Ovary (tissue), 9 donors: ENCODE measurements around the gene ADCK2. TPM values are rescaled to one million over a fixed set of nuclear protein-coding genes. Genes with fewer than 3 reads are reported as not detected.
"Not testable (repeated sequence)": the region's sequence is repeated elsewhere in the genome, so short reads cannot be mapped to it uniquely, and the experiment has no call there.

Source experiments
- DNase-seq, 5 donors: peaks; one replicate each; pipeline ENCODE4 v3.0.0-alpha.2; 2019 to 2020
- H3K27ac ChIP-seq, 2 donors: fragments of 200-600 bp; one replicate each; pipeline versions ENCODE4 v1.5.1 to v1.8.0; 2019 to 2022
- H3K27me3 ChIP-seq: fragments of 200-600 bp; one replicate; pipeline ENCODE4 v1.8.0; 2022
- H3K36me3 ChIP-seq: fragments of 200-600 bp; sonication (generic); one replicate; pipeline ENCODE4 v1.5.1; 2019
- H3K4me1 ChIP-seq: one replicate; pipeline ENCODE4 v1.8.1; 2013; ENCODE audit warnings: mild to moderate bottlenecking, moderate library complexity; ENCODE audit not compliant: insufficient read depth
- H3K4me3 ChIP-seq: fragments of 200-600 bp; sonication (generic); one replicate; pipeline ENCODE4 v1.5.1; 2017
- H3K9me3 ChIP-seq, 2 donors: fragments of 200-600 bp in 1 of 2; sonication (generic) in 1 of 2; one replicate each; pipeline versions ENCODE4 v1.5.1 to v1.8.1; 2013 to 2019; ENCODE audit warnings: mild to moderate bottlenecking in 1 of 2, moderate library complexity in 1 of 2
- EP300 ChIP-seq: sonication (generic); formaldehyde crosslinking; IDR thresholded peaks from one replicate; pipeline ENCODE4 v1.6.1; 2017; ENCODE audit warnings: antibody characterized with exemption
- POLR2A ChIP-seq: fragments of 450-650 bp; IDR thresholded peaks from one replicate; pipeline ENCODE4 v1.6.1; 2017; ENCODE audit warnings: antibody characterized with exemption, mild to moderate bottlenecking, moderate library complexity
- WGBS, 3 donors: extraction: QIAGEN DNeasy Blood & Tissue Kit in 1 of 3; methylation state at CpG; one replicate each; pipeline versions ENCODE4 v1.1.5 to v1.1.7; 2013 to 2017; 5-methylcytosine and 5-hydroxymethylcytosine counted together
- intact Hi-C, 4 donors: fragments of 100-400 bp; cut with DNase I; formaldehyde crosslinking; loops; one replicate each; pipeline versions ENCODE4 v1.11.0 to v1.15.1; 2022 to 2023
- polyA plus RNA-seq, 2 donors: library from polyadenylated mRNA; stranded (reverse); fragments of 200-250 nt in 1 of 2; fragments of 350-450 nt in 1 of 2; fragmentation: Illumina TruSeq in 1 of 2; extraction: RNeasy Lipid Tissue Mini Kit (QIAGEN cat#74804) in 1 of 2; gene quantifications; one replicate each; pipeline ENCODE4 v1.2.3, GENCODE V29; 2013 to 2014
- total RNA-seq, 7 donors: library from RNA; depleted of rRNA in 2 of 7; stranded (reverse); fragments of >200 nt in 2 of 7; fragmentation: NEBNext Ultra II Directional in 3 of 7; extraction: Animal tissue kit (Norgen Biotek cat#: 25700) in 3 of 7; gene quantifications; one replicate each; pipeline versions ENCODE4 v1.1.0 to v1.2.4, GENCODE V29; 2016 to 2023
- TF ChIP-seq, protein P1 (sequence below), 3 donors: fragments of 450-650 bp in 2 of 3; fragments of 200-600 bp in 1 of 3; IDR thresholded peaks; one replicate each; pipeline versions ENCODE4 v1.5.1 to v1.8.0; 2016 to 2022; ENCODE audit warnings: antibody characterized with exemption in 3 of 3, mild to moderate bottlenecking in 1 of 3
- donor health status: DM: no; HTN: no; CAD: no; lungs with moderate emphysema.
- donor health status: DM: no; HTN: no; CAD: no.
- donor health status: Bipolar disorder and iron deficiency.
- donor health status: DM: yes; HTN: yes; CAD: no.
- donor health status: DM: no; HTN: no; CAD: no.
- donor health status: DM: yes; HTN: yes; CAD: no.

ADCK2 gene
- total and polyA plus RNA-seq, 9 donors: 12.0 to 22.5 (median 19.1) TPM

DNA sequence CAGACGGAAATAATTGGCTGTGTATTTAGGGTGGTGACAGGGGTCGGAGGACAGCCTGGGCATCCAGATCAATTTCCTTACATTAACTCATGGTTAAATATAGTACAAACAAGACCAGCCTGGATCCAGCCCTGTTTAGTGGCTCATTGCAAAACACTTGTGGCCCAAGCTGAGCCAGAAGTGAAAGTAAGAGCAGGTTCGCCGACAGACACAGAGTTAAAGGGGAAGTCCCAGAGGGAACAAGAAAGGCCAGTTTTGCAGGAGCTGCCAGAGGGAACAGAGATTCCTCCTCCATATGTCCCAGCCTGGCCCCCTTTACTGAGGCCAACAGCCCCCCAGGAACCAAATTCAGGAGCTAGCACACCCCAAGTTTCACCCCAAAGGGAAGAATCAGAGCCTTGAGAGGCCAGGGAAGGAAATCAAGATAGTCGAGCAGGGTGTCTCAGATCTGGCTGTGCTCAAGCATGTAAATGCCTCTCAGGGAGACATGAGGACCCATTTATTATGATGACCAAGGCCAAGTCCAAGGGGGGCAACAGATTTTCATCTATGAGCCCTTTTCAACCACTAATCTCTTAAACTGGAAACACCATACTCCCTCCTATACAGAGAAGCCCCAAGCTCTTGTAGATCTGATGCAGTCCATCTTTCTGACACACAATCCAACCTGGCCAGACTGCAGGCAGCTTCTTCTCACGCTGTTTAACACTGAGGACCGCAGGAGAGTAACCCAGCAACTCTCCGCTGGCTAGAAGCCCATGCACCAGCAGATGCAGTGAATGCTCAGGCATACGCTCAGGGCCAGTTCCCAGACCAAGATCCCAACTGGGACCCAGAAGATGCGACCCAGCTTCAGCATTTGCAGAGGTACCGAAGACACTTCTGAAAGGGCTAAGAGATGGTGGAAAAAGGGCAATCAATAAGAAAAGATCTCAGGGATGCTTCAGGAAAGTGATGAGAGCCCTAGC lies 15.9 kb upstream of the ADCK2 start:
- TF ChIP-seq, protein P1, sequence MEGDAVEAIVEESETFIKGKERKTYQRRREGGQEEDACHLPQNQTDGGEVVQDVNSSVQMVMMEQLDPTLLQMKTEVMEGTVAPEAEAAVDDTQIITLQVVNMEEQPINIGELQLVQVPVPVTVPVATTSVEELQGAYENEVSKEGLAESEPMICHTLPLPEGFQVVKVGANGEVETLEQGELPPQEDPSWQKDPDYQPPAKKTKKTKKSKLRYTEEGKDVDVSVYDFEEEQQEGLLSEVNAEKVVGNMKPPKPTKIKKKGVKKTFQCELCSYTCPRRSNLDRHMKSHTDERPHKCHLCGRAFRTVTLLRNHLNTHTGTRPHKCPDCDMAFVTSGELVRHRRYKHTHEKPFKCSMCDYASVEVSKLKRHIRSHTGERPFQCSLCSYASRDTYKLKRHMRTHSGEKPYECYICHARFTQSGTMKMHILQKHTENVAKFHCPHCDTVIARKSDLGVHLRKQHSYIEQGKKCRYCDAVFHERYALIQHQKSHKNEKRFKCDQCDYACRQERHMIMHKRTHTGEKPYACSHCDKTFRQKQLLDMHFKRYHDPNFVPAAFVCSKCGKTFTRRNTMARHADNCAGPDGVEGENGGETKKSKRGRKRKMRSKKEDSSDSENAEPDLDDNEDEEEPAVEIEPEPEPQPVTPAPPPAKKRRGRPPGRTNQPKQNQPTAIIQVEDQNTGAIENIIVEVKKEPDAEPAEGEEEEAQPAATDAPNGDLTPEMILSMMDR (IDR thresholded peaks at IDR 0.05): no peak
- TF ChIP-seq EP300: no peak
- no peak for TF ChIP-seq POLR2A
- no peaks in the 10 kb centered on the region for H3K27me3 ChIP-seq
- H3K4me3 ChIP-seq: peak overlapping the region; percentile 22
- H3K4me1 ChIP-seq: peaks cover 1% of the 10 kb centered on the region
- H3K27ac ChIP-seq: no peak overlapping the region
- intact Hi-C loops: loop anchor here in 1 of 4 donors (10.0 kb wide), 1 partner anchor 182 kb away; the partner anchor contains the start of gene MKRN1
- DNase-seq: peak in 3 of 5 donors; percentile 26 to 47 (median 40)
- WGBS, 3 donors: 48 to 57% (median 53%) methylated on average over 11 of the region's 11 CpGs
- no peaks in the 10 kb centered on the region for H3K9me3 ChIP-seq
- H3K36me3 ChIP-seq: no peaks in the 10 kb centered on the region

DNA sequence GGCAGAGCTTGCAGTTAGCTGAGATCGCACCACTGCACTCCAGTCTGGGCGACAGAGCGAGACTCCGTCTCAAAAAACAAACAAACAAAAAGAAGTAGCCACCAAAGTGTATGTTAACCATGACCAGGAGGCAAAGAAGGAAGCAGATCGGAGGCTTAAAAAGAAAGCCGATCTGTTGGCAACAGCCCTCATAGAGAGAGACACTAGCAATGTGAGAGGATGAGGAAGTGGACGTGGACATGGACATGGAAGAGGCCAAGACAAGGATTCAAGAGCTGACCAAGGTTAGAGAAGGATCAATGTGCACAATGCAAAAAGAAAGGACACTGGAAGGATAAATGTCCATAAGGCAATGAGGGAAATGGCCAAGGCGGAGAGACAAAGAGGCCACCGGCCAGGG lies 14.9 kb upstream of the ADCK2 start:
- WGBS, 3 donors: 93 to 94% (median 93%) methylated on average over 9 of the region's 9 CpGs
- intact Hi-C loops: loop anchor here in 1 of 4 donors (10.0 kb wide), 1 partner anchor 183 kb away; the partner anchor contains the start of gene MKRN1

DNA sequence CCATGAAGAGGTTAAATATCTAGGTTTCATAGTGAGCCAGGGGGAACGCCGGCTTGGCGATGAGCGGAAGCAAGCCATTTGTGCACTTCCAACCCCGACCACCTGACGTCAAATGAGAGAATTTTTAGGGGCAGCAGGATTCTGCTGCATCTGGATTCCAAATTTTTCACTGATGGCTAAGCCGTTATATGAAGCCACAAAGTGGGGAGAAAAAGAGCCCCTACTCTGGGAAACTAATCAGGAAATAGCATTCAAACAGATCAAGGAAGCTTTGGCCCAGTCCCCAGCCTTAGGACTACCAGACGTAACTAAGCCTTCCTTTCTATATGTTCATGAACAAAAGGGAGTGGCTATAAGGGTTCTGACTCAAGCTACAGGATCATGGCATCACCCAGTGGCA lies 12.9 kb upstream of the ADCK2 start:
- 15 to 27% (median 18%) methylated on average over 8 of the region's 8 CpGs for WGBS, 3 donors
- Histone ChIP-seq H3K9me3 (no peaks in the 10 kb centered on the region), H3K27ac (no peak overlapping the region), H3K4me1 (no peaks in the 10 kb centered on the region), H3K27me3 (no peaks in the 10 kb centered on the region), H3K36me3 (no peaks in the 10 kb centered on the region), H3K4me3 (no peak overlapping the region)
- TF ChIP-seq POLR2A (no peak), EP300 (no peak)
- TF ChIP-seq, protein P1 (IDR thresholded peaks at IDR 0.05): no peak
- DNase-seq: no peak
- intact Hi-C loops: loop anchor here in 1 of 4 donors (10.0 kb wide), 1 partner anchor 185 kb away; the partner anchor contains the start of gene MKRN1

More for the DNA sequence above, 14.9 kb upstream of the ADCK2 start:
- no peak overlapping the region for H3K27ac ChIP-seq
- TF ChIP-seq, protein P1 (IDR thresholded peaks at IDR 0.05): no peak
- no peaks in the 10 kb centered on the region for H3K36me3 ChIP-seq
- H3K9me3 ChIP-seq: no peaks in the 10 kb centered on the region
- H3K27me3 ChIP-seq: no peaks in the 10 kb centered on the region
- H3K4me3 ChIP-seq: no peak overlapping the region
- peak in 1 of 5 donors; percentile 7 for DNase-seq
- H3K4me1 ChIP-seq: peaks cover 1% of the 10 kb centered on the region

DNA sequence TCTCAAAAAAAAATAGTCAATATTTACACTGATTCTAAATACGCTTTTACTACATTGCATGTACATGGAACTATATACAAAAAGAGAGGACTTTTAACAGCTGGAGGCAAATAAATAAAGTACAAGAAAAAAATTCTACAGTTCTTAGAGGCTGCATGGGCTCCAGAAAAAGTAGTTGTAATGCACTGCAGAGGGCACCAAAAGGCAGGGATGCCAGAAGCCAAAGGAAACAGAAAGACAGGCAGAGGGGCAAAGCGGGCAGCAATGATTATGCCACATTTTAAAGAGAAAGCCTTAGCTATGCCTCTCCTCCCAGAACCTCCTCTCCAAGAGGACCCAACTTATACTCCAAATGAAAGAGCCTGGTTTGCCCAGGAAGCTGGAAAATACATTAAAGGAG lies 11.6 kb upstream of the ADCK2 start:
- Histone ChIP-seq H3K4me1 (no peaks in the 10 kb centered on the region), H3K4me3 (no peak overlapping the region), H3K9me3 (no peaks in the 10 kb centered on the region), H3K27ac (no peak overlapping the region), H3K36me3 (no peaks in the 10 kb centered on the region), H3K27me3 (no peaks in the 10 kb centered on the region)
- WGBS, 3 donors: 29 to 48% (median 36%) methylated on average over 2 of the region's 2 CpGs
- TF ChIP-seq, protein P1 (IDR thresholded peaks at IDR 0.05): no peak
- TF ChIP-seq POLR2A: no peak
- TF ChIP-seq EP300: no peak
- intact Hi-C loops: no loop called here
- DNase-seq: no peak

DNA sequence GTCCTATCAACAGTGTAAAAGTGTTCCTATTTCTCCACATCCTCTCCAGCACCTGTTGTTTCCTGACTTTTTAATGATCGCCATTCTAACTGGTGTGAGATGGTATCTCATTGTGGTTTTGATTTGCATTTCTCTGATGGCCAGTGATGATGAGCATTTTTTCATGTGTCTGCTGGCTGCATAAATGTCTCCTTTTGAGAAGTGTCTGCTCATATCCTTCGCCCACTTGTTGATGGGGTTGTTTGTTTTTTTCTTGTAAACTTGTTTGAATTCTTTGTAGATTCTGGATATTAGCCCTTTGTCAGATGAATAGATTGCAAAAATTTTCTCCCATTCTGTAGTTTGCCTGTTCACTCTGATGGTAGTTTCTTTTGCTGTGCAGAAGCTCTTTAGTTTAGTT lies 9.8 kb upstream of the ADCK2 start:
- H3K27me3 ChIP-seq, H3K27ac ChIP-seq, H3K9me3 ChIP-seq, H3K4me3 ChIP-seq, H3K36me3 ChIP-seq, DNase-seq, intact Hi-C loops, H3K4me1 ChIP-seq: not testable (repeated sequence)
- 59 to 95% (median 70%) methylated on average over 1 to 2 of the region's 2 CpGs for WGBS, 3 donors
